Stimulated activated CD4-positive, alpha-beta T cell treated with anti-CD3 and anti-CD28 coated beads, Interleukin-15, amount 100 ng/mL, for 24 hours (primary cell): ENCODE data around the gene SPOCD1.

Experiments used
- DNase-seq: peaks from one replicate; pipeline ENCODE4 v3.0.0-alpha.2; 2020

SPOCD1 gene

GRCh38 chr1:31799196-31799894 lies 16.5 kb downstream of the SPOCD1 start:
- DNase-seq, result no peak

- DNase-seq, result peak; percentile 60
Observed at GRCh38 chr1:31798433-31799195, 17.2 kb downstream of the SPOCD1 start.

DNA sequence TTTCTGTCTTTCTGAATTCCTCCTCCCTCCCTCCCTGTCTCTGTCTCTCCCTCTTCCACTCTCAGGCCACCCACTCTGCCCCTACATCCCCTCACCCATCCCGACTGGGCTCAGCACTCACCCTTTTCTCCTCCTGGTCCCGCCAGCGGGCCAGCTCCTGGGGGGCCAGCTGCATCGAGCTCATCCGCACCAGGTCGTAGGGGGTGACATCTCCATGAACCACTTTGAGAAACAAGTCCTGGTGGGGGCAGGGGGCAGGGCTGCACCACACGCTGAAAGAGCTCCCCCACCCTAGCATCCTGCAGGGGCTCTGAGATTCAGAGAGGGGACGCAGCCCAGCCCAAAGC lies 17.8 kb downstream of the SPOCD1 start:
- no peak for DNase-seq

- DNase-seq, result no peak
Observed at GRCh38 chr1:31797216-31797615, 18.6 kb downstream of the SPOCD1 start.

GRCh38 chr1:31796707-31797106 lies 19.1 kb downstream of the SPOCD1 start:
- DNase-seq, result no peak

GRCh38 chr1:31795801-31796621 lies 19.8 kb downstream of the SPOCD1 start:
- DNase-seq, result no peak

DNA sequence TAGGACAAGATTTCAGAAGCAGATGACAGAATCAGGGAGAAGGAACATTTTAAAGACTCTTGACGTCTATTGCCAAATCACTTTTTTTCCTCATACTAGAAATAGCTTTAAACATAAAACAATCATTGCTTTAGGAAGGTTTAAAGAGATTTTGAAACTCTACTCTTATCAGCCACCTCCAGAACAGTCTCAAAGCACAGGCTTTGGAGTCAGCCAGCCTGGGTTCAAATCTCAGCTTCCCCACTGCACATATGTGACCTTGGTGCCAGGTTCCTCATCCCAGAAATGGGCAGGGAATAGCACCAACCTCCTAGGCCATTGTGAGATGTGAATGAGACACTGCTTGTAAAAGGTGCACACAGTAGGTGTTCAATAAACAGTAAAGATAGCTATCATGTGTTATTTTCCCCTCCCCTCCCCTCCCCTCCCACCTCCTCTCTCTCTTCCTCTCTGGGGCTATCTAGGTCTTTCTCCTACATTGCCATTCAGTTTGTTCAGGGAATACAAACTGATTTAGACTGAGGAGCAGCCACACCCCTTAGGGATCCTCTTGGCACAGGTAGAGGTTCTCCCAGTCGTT lies 20.6 kb downstream of the SPOCD1 start:
- DNase-seq, result no peak

GRCh38 chr1:31793586-31794285 lies 22.1 kb downstream of the SPOCD1 start:
- DNase-seq, result no peak

- DNase-seq, result no peak
Observed at GRCh38 chr1:31793086-31793485, 22.7 kb downstream of the SPOCD1 start.

DNA sequence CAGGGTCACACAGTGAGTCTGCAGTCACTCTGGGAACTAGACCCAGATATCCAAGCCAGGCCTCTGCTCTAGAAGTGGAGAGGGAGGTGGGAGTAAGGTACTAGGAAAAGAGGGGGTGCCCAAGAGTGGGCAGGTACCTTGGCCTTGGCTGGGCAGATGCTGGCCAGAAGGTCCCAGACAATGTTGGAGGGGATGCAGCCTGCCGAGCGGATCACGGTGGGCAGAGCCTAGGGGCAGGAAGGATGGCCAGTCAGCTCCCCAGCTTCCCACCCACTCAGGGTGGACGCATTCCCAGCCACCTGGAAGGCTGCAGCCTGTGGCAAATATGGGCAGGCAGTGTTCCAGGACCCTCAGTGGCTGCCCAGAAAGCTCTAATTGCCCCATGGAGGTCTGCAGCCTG lies 23.3 kb downstream of the SPOCD1 start:
- no peak for DNase-seq

- no peak for DNase-seq
Observed at GRCh38 chr1:31792116-31792515, 23.7 kb downstream of the SPOCD1 start.

GRCh38 chr1:31791131-31791858 lies 24.5 kb downstream of the SPOCD1 start:
- no peak for DNase-seq

DNA sequence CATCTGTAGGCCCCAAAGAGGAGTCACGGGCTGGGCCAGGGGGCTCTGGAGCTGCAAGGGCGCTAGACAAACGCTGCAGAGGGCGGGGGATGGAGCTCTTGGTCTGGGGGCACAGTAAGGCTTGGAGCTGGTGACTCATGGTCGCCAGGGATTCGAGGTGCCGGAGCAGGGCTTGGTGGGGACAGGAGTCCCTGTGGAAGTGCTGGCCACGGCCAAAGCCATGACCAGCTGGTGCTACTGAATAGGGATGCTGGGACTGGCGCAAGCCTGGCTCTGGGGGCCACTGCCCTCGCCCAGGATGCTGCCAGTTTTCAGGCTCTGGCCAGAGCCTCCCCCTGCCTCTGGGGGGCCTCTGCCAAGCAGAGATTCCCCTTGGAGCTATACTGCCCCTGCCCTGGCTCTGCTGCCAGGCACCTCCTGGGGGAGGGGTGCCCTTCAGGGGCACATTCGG lies 25.2 kb downstream of the SPOCD1 start:
- DNase-seq, result no peak

DNA sequence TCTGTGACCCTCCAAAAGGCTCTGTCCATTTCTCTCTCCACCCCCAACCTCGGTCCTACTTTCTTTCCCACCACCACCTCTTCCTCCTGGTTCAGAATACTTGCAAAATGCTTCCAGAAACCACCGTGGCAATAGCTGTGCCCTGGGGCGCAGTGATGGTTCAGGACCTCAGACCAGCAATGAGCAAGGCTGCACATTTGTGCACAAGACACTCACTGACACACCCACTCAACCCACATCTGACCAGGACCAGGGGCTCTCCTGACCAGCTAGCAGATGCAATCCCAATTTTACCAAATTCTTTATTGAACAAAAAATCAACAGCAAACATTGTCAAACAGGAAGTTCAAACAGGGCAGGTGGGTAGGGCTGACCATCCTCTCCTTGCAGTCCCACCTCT lies 25.7 kb downstream of the SPOCD1 start:
- DNase-seq, result no peak

DNA sequence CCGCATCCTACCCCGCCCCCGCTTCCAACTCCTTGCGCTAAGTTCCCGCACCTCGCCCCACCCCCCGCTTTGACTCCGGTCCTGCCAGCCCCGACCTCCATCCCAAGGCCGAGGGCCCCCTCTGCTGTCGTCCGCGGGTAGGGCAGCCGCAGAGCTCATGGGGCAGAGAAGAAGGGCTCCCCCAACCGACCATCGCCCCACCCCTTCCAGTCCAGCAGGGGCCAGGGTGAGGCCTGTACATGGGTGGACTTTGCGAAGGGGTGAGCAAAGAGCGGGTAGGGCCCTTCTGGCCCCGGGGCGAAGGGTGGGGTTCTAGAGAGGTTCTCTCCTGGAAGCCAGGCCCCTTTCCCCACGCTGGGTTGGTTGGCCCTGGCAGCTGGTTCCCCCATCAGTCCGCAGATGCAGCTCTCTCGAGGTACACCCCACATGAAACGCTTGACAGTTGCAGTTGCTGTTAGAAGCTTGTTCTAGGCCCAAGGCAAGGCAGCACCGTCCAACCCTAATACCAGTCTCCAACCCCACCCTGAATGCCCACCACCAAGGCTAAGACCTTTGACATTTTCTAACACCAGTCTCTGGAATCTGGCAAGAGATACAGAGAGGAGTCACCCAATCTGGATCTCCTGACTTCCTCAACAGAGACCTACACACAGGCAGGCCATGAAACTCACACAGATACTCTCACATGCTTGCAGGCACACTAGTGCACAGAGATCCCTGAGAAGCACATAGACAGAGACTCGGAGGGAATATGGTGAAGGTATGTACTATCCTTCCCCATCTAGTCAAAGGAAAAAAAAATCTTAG lies 26.4 kb downstream of the SPOCD1 start:
- DNase-seq, result peak; percentile 99

DNA sequence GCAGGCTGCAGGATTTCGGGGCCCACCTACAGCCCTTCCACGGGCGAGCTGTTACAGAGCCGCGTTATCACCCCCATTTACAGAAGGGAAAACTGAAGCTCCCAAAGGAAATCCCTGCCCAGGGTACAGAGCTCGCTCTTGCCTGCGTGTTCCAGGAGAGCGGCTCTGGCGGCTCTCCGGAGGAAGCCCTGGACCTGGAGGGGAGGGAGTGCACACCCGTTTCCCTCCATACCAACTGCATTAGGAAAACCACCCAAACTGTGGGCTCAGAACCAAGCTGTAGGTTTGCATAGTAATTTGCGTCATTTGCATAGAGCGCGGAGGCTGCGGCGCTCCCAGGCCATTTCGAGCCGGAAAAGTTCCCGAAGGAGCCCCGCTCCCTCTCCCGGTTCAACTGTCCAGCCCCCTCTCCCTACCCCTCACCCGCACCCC lies 27.0 kb downstream of the SPOCD1 start:
- no peak for DNase-seq

- peak; percentile 96 for DNase-seq
Observed at GRCh38 chr1:31788138-31788824, 27.5 kb downstream of the SPOCD1 start.

- DNase-seq, result no peak
Observed at GRCh38 chr1:31787786-31788137, 28.1 kb downstream of the SPOCD1 start.

DNA sequence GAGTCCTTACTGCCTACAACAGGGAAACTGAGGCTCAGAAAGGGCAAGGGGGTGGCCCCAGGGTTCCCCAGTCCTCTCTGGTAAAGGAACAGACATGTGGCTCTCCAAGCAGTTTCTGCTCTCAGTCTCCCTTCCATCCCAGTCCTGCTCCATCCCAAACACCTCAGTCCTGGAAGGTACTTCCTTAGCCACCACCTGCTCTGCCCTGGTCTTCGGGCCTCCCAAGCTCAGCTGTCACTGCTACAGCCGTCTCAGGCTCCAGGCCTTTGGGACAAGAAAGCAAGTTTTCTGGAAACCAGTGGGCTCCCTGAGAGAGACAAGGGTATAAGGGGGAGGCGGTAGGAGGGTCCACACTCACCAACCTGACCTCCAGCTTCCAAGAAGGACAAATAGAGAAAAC lies 28.6 kb downstream of the SPOCD1 start:
- DNase-seq, result no peak

- no peak for DNase-seq
Observed at GRCh38 chr1:31786366-31787060, 29.3 kb downstream of the SPOCD1 start.
